Calu3 (cell line): ENCODE data around the gene NLRP9. TPM values are rescaled to one million over a fixed set of nuclear protein-coding genes. Genes with fewer than 3 reads are reported as not detected.
"Not testable (repeated sequence)": the region's sequence is repeated elsewhere in the genome, so short reads cannot be mapped to it uniquely, and the experiment has no call there.

Experiments
- BruUV-seq: library from RNA; stranded (reverse); fragments of 400-500 nt; replicated peaks from 2 replicates; lab custom pipeline; 2021; lab: Mats Ljungman, UMichigan
- CTCF ChIA-PET: fragments of 300-600 bp; sonication (Branson Sonifier 250); formaldehyde crosslinking; loops from one replicate; lab custom pipeline; 2022; ENCODE audit warnings: antibody characterized with exemption; lab: Charles Lee
- DNase-seq: peaks from one replicate; pipeline ENCODE4 v3.0.0; 2022
- H3K27ac Mint-ChIP-seq: one replicate; pipeline ENCODE4 v1.8.0; 2022; ENCODE audit warnings: mixed read lengths; ENCODE audit not compliant: unreplicated experiment
- H3K27me3 Mint-ChIP-seq: one replicate; pipeline ENCODE4 v1.8.0; 2022; ENCODE audit warnings: mixed read lengths; ENCODE audit not compliant: unreplicated experiment
- H3K36me3 Mint-ChIP-seq: one replicate; pipeline ENCODE4 v1.8.0; 2022; ENCODE audit warnings: mild to moderate bottlenecking, moderate library complexity, mixed read lengths; ENCODE audit not compliant: insufficient read depth, unreplicated experiment
- H3K4me1 Mint-ChIP-seq: one replicate; pipeline ENCODE4 v1.8.0; 2022; ENCODE audit warnings: mild to moderate bottlenecking, low read depth, mixed read lengths; ENCODE audit not compliant: unreplicated experiment
- H3K4me3 Mint-ChIP-seq: one replicate; pipeline ENCODE4 v1.8.0; 2022; ENCODE audit warnings: mild to moderate bottlenecking, low read depth, moderate library complexity, mixed read lengths; ENCODE audit not compliant: unreplicated experiment
- H3K9me3 Mint-ChIP-seq: one replicate; pipeline ENCODE4 v1.8.0; 2022; ENCODE audit warnings: low read depth, mixed read lengths; ENCODE audit not compliant: unreplicated experiment
- intact Hi-C: fragments of 100-400 bp; cut with micrococcal nuclease; formaldehyde crosslinking; loops from one replicate; pipeline ENCODE4 v1.10.0; 2022; ENCODE audit not compliant: unreplicated experiment
- total RNA-seq: library from RNA; stranded (reverse); gene quantifications from 2 replicates; pipeline ENCODE4 v1.2.3, GENCODE V29; 2022
- TF ChIP-seq, protein P1 (sequence below): fragments of 200-600 bp; IDR thresholded peaks from one replicate; pipeline ENCODE4 v1.8.0; 2022; ENCODE audit warnings: antibody characterized with exemption; ENCODE audit not compliant: unreplicated experiment

The NLRP9 gene
- total RNA-seq, 1 experiment from 2014 or later: not detected

DNA sequence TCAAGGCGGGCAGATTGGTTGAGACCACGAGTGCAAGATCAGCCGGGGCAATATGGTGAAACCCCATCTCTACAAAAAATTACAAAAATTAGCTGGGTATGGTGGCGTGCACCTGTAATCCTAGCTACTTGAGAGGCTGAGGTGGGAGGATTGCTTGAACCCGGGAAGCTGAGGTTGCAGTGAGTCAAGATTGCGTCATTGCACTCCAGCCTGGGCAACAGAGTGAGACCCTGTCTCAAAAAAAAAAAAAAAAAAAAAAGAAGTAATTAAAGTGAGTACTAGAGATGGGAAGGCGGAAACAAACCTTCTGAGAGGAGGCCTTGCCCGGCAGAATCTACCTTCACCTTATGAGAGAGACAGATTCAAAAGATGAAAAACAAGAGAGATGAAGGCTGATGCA, 14.7 kb downstream of the NLRP9 start:
- no peak overlapping the region for H3K4me3 Mint-ChIP-seq
- BruUV-seq: no TSS peak
- TF ChIP-seq, protein P1, sequence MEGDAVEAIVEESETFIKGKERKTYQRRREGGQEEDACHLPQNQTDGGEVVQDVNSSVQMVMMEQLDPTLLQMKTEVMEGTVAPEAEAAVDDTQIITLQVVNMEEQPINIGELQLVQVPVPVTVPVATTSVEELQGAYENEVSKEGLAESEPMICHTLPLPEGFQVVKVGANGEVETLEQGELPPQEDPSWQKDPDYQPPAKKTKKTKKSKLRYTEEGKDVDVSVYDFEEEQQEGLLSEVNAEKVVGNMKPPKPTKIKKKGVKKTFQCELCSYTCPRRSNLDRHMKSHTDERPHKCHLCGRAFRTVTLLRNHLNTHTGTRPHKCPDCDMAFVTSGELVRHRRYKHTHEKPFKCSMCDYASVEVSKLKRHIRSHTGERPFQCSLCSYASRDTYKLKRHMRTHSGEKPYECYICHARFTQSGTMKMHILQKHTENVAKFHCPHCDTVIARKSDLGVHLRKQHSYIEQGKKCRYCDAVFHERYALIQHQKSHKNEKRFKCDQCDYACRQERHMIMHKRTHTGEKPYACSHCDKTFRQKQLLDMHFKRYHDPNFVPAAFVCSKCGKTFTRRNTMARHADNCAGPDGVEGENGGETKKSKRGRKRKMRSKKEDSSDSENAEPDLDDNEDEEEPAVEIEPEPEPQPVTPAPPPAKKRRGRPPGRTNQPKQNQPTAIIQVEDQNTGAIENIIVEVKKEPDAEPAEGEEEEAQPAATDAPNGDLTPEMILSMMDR: no peak
- DNase-seq: no peak
- H3K27ac Mint-ChIP-seq: no peak overlapping the region
- H3K36me3 Mint-ChIP-seq: no peaks in the 10 kb centered on the region
- intact Hi-C loops: no loop called here
- peaks cover 40% of the 10 kb centered on the region for H3K27me3 Mint-ChIP-seq
- H3K4me1 Mint-ChIP-seq: no peaks in the 10 kb centered on the region
- CTCF ChIA-PET: no interaction called here
- H3K9me3 Mint-ChIP-seq: peaks cover 14% of the 10 kb centered on the region

DNA sequence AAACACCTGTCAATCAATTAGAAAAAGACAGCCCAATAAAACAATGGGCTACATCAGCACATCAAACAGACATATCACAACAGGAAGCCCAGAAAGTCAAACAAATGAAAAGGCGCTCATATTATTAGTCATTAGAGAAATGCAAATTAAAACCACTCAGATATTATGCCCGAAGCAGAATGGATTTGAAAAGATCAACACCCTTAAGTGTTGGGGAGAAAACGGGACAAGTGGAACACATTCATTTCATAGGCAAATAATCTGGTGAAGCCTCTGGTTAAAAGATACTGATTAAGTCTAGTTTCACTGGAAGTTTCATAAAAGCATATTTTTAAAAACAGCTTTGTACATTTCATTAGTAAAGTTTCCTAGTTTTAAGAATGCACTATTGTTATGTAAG, 17.4 kb downstream of the NLRP9 start:
- H3K4me1 Mint-ChIP-seq: no peaks in the 10 kb centered on the region
- H3K27ac Mint-ChIP-seq: no peak overlapping the region
- H3K36me3 Mint-ChIP-seq: no peaks in the 10 kb centered on the region
- H3K9me3 Mint-ChIP-seq: peaks cover 14% of the 10 kb centered on the region
- no peak for DNase-seq
- TF ChIP-seq, protein P1: no peak
- intact Hi-C loops: no loop called here
- no peak overlapping the region for H3K4me3 Mint-ChIP-seq
- H3K27me3 Mint-ChIP-seq: peaks cover 60% of the 10 kb centered on the region
- BruUV-seq: no TSS peak
- CTCF ChIA-PET: no interaction called here

DNA sequence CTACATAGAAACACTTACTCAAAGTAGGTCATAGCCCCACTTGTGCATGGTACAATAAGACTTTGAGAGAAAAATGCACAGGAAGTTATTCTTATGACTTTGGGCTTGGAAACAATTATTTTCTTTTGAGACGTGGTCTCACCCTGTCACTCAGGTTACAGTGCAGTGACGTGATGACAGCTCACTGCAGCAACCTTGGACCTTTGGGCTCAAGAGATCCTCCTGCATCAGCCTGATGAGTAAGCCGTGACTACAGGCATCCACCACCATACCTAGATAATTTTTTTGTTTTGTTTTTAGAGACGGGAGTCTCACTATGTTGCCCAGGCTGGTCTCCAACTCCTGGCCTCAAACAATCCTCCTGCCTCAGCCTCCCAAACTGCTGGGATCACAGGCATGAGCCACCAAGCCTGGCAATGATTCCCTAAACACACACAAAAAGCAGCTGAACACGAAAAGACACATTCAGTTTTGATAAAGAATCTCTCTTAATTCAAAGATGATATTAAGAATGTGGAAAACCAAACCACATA, 17.9 kb downstream of the NLRP9 start:
- TF ChIP-seq, protein P1: no peak
- H3K36me3 Mint-ChIP-seq: no peaks in the 10 kb centered on the region
- peaks cover 14% of the 10 kb centered on the region for H3K9me3 Mint-ChIP-seq
- no peak overlapping the region for H3K27ac Mint-ChIP-seq
- no peak overlapping the region for H3K4me3 Mint-ChIP-seq
- H3K27me3 Mint-ChIP-seq: peaks cover 60% of the 10 kb centered on the region
- no peak for DNase-seq
- no peaks in the 10 kb centered on the region for H3K4me1 Mint-ChIP-seq
- CTCF ChIA-PET: no interaction called here
- BruUV-seq: no TSS peak
- intact Hi-C loops: no loop called here

DNA sequence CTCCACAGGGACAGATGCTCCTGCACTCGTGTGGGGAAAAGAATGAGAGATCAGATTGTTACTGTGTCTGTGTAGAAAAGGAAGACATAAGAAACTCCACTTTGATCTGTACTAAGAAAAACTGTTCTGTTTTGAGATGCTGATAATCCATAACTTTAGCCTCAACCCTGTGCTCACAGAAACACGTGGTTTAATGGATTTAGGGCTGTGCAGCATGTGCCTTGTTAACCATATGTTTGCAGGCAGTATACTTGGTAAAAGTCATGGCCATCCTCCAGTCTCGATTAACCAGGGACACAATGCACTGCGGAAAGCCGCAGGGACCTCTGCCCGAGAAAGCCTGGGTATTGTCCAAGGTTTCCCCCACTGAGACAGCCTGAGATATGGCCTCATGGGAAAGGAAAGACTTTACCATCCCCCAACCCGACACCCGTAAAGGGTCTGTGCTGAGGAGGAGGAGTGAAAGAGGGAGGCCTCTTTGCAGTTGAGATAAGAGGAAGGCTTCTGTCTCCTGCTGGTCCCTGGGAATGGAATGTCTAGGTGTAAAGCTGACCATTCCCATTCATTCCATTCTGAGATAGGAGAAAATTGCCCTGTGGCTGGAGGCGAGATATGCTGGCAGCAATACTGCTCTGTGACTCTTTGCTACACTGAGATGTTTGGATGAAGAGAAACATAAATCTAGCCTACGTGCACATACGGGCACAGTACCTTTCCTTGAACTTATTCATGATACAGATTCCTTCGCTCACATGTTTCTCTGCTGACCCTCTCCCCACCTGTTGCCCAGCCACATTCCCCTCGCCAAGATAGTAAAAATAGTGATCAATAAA, 20.1 kb downstream of the NLRP9 start:
- not testable (repeated sequence) for BruUV-seq
- peaks cover 15% of the 10 kb centered on the region for H3K9me3 Mint-ChIP-seq

DNA sequence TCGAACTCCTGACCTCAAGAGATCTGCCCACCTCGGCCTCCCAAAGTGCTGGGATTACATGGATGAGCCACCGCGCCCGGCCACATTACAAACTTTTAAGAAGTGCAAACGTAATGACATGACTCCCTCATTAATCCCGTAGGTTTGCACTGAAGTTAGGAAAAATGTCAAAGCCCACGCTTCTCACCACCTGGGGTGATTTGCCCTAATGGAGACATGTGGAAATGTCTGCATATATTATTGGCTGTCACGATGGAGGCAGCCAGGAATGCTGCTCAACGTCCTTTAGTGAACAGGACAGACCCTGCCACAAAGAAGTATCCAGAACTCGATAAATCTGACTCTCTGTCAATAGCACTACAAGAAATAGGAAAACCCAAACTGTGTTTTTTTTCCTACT, 21.0 kb downstream of the NLRP9 start:
- no peak for DNase-seq
- Mint-ChIP-seq H3K4me1 (no peaks in the 10 kb centered on the region), H3K9me3 (peaks cover 13% of the 10 kb centered on the region), H3K4me3 (no peak overlapping the region), H3K27ac (no peak overlapping the region), H3K36me3 (no peaks in the 10 kb centered on the region), H3K27me3 (peaks cover 56% of the 10 kb centered on the region)
- TF ChIP-seq, protein P1: no peak
- CTCF ChIA-PET: no interaction called here
- intact Hi-C loops: no loop called here
- no TSS peak for BruUV-seq

More for the DNA sequence above, 20.1 kb downstream of the NLRP9 start:
- H3K36me3 Mint-ChIP-seq, H3K27ac Mint-ChIP-seq, intact Hi-C loops, H3K4me3 Mint-ChIP-seq, H3K4me1 Mint-ChIP-seq, CTCF ChIA-PET, DNase-seq: not testable (repeated sequence)
- peaks cover 60% of the 10 kb centered on the region for H3K27me3 Mint-ChIP-seq
